Uterus (tissue), 2 donors: Measurements from ENCODE around the gene DMD.

ENCODE experiments used
- CTCF ChIP-seq, 4 experiments: fragments of 200-600 bp in 2 of 4; fragments of 450-650 bp in 2 of 4; sonication (generic) in 2 of 4; IDR thresholded peaks; one replicate each; pipeline ENCODE4 v1.5.1; 2016 to 2019; ENCODE audit warnings: antibody characterized with exemption in 4 of 4, mild to moderate bottlenecking in 2 of 4, moderate library complexity in 1 of 4
- POLR2A ChIP-seq, 2 donors: fragments of 450-650 bp; IDR thresholded peaks; one replicate each; pipeline ENCODE4 v1.6.1; 2016; ENCODE audit warnings: antibody characterized with exemption in 2 of 2, mild to moderate bottlenecking in 1 of 2, moderate library complexity in 1 of 2

GRCh38 chrX:31421441-31421840 is 1789.9 kb downstream of the DMD start:
- TF ChIP-seq POLR2A (IDR thresholded peaks at IDR 0.05): no peak
- TF ChIP-seq CTCF (IDR thresholded peaks at IDR 0.05): no peak
